ENCODE data around the gene DNASE2B.

DNASE2B gene

GRCh38 chr1:84368441-84368840, 29.8 kb upstream of the DNASE2B start:
- TF ChIP-seq CREB1 (IDR thresholded peaks at IDR 0.05; ENCODE audit: low read depth) (no peak), EGR1 (IDR thresholded peaks at IDR 0.05) (no peak), TAF1 (IDR thresholded peaks at IDR 0.05; ENCODE audit: low read depth) (no peak), TEAD4 (IDR thresholded peaks at IDR 0.05) (no peak), FOXM1 (IDR thresholded peaks at IDR 0.05; ENCODE audit: borderline replicate concordance, low read depth) (no peak), EP300 (IDR thresholded peaks at IDR 0.05; ENCODE audit: borderline replicate concordance) (no peak), ZBTB7A (IDR thresholded peaks at IDR 0.05; ENCODE audit: low read depth) (no peak), YY1 (IDR thresholded peaks at IDR 0.05; ENCODE audit: low read depth) (no peak), TCF12 (IDR thresholded peaks at IDR 0.05; ENCODE audit: low read depth) (no peak), MAX (IDR thresholded peaks at IDR 0.05) (no peak), USF1 (IDR thresholded peaks at IDR 0.05) (no peak)

- no peak for TF ChIP-seq CREB1 (IDR thresholded peaks at IDR 0.05; ENCODE audit: low read depth)
- TF ChIP-seq REST (IDR thresholded peaks at IDR 0.05; ENCODE audit: low read depth), result no peak
- no peak for TF ChIP-seq EGR1 (IDR thresholded peaks at IDR 0.05)
- no peak for TF ChIP-seq NFIC (IDR thresholded peaks at IDR 0.05)
Measured at GRCh38 chr1:84370266-84370665, 28.0 kb upstream of the DNASE2B start.

- TF ChIP-seq TCF12 (IDR thresholded peaks at IDR 0.05; ENCODE audit: low read depth) (no peak), YY1 (IDR thresholded peaks at IDR 0.05; ENCODE audit: low read depth) (no peak), TAF1 (IDR thresholded peaks at IDR 0.05; ENCODE audit: low read depth) (no peak), RAD21 (IDR thresholded peaks at IDR 0.05; ENCODE audit: low read depth) (no peak), EGR1 (IDR thresholded peaks at IDR 0.05) (no peak), TEAD4 (IDR thresholded peaks at IDR 0.05) (no peak)
Measured at GRCh38 chr1:84370831-84371394, 27.4 kb upstream of the DNASE2B start.

GRCh38 chr1:84373436-84374141, 24.7 kb upstream of the DNASE2B start:
- no peak for TF ChIP-seq CEBPB (IDR thresholded peaks at IDR 0.05)
- TF ChIP-seq REST (IDR thresholded peaks at IDR 0.05; ENCODE audit: low read depth), result no peak
- no peak for TF ChIP-seq YY1 (IDR thresholded peaks at IDR 0.05; ENCODE audit: low read depth)
- no peak for TF ChIP-seq FOXM1 (IDR thresholded peaks at IDR 0.05; ENCODE audit: borderline replicate concordance, low read depth)
- no peak for TF ChIP-seq EP300 (IDR thresholded peaks at IDR 0.05; ENCODE audit: borderline replicate concordance)
- no peak for TF ChIP-seq ZBTB7A (IDR thresholded peaks at IDR 0.05; ENCODE audit: low read depth)
- no peak for TF ChIP-seq TCF12 (IDR thresholded peaks at IDR 0.05; ENCODE audit: low read depth)
- TF ChIP-seq TEAD4 (IDR thresholded peaks at IDR 0.05), result no peak
- TF ChIP-seq USF1 (IDR thresholded peaks at IDR 0.05), result no peak
- no peak for TF ChIP-seq NFIC (IDR thresholded peaks at IDR 0.05)
- no peak for TF ChIP-seq TAF1 (IDR thresholded peaks at IDR 0.05; ENCODE audit: low read depth)
- TF ChIP-seq RAD21 (IDR thresholded peaks at IDR 0.05; ENCODE audit: low read depth), result no peak
- no peak for TF ChIP-seq EGR1 (IDR thresholded peaks at IDR 0.05)
- TF ChIP-seq CREB1 (IDR thresholded peaks at IDR 0.05; ENCODE audit: low read depth), result no peak
- TF ChIP-seq MAX (IDR thresholded peaks at IDR 0.05), result no peak

GRCh38 chr1:84374991-84375696, 23.1 kb upstream of the DNASE2B start:
- TF ChIP-seq REST (IDR thresholded peaks at IDR 0.05; ENCODE audit: low read depth) (no peak), USF1 (IDR thresholded peaks at IDR 0.05) (no peak), TAF1 (IDR thresholded peaks at IDR 0.05; ENCODE audit: low read depth) (no peak), TEAD4 (IDR thresholded peaks at IDR 0.05) (no peak), FOXM1 (IDR thresholded peaks at IDR 0.05; ENCODE audit: borderline replicate concordance, low read depth) (no peak), CREB1 (IDR thresholded peaks at IDR 0.05; ENCODE audit: low read depth) (no peak)

Measured in Ishikawa (cell line).